H1 (cell line): Measurements from ENCODE around the gene DNAJB5. TPM values are rescaled to one million over a fixed set of nuclear protein-coding genes. Genes with fewer than 3 reads are reported as not detected.

ENCODE experiments used
- CTCF ChIA-PET: fragments of 300-600 bp; sonication (Branson Sonifier 250); formaldehyde crosslinking; loops from one replicate; lab custom pipeline; 2021; ENCODE audit not compliant: partially characterized antibody; lab: Charles Lee
- POLR2A ChIA-PET: fragments of 300-600 bp; sonication (Branson Sonifier 250); formaldehyde crosslinking; loops from one replicate; lab custom pipeline; 2021; ENCODE audit warnings: inconsistent platforms; ENCODE audit not compliant: partially characterized antibody; lab: Charles Lee
- DNase-seq, 2 experiments: peaks; one replicate each; pipeline versions ENCODE4 v3.0.0 to v3.0.0-alpha.2; 2010 to 2022; ENCODE audit warnings: low spot score in 2 of 2, low read depth in 1 of 2, mixed read lengths in 1 of 2
- FAIRE-seq: peaks from 2 replicates; lab custom pipeline; 2011; peaks lifted over from hg19 to GRCh38; lab: Jason Lieb, UNC
- H2AFZ ChIP-seq: 2 replicates; pipeline ENCODE4 v1.8.1; 2012; ENCODE audit warnings: low read length, inconsistent platforms
- H2AK5ac ChIP-seq: 2 replicates; pipeline ENCODE4 v1.6.1; 2013; ENCODE audit warnings: low read depth, low read length
- H2BK120ac ChIP-seq: replicated peaks from 2 replicates; pipeline ENCODE3; 2013; ENCODE audit warnings: low read depth, low read length, inconsistent platforms
- H2BK12ac ChIP-seq: 2 replicates; pipeline ENCODE4 v1.6.1; 2013; ENCODE audit warnings: low read depth, low read length
- H2BK15ac ChIP-seq: 2 replicates; pipeline ENCODE4 v1.6.1; 2013; ENCODE audit warnings: low read length
- H2BK20ac ChIP-seq: 2 replicates; pipeline ENCODE4 v1.6.1; 2013; ENCODE audit warnings: low read length
- H2BK5ac ChIP-seq: 2 replicates; pipeline ENCODE4 v1.6.1; 2013; ENCODE audit warnings: low read depth, low read length
- H3K14ac ChIP-seq: 2 replicates; pipeline ENCODE4 v1.6.1; 2013; ENCODE audit warnings: inconsistent platforms; ENCODE audit not compliant: insufficient read length
- H3K18ac ChIP-seq: 2 replicates; pipeline ENCODE4 v1.6.1; 2013; ENCODE audit warnings: low read length; ENCODE audit errors: extremely low read depth
- H3K23ac ChIP-seq: 2 replicates; pipeline ENCODE4 v1.6.1; 2013; ENCODE audit warnings: inconsistent platforms; ENCODE audit not compliant: insufficient read length
- H3K23me2 ChIP-seq: 2 replicates; pipeline ENCODE4 v1.6.1; 2013; ENCODE audit warnings: low read depth, low read length
- H3K27ac ChIP-seq: 2 replicates; pipeline ENCODE4 v1.6.1; 2011; ENCODE audit warnings: low read depth, low read length, inconsistent platforms
- H3K27me3 ChIP-seq, 4 experiments: replicated peaks in 1 of 4; 1 replicate in 1 of 4; 2 replicates in 3 of 4; pipeline versions ENCODE4 v1.6.1 to v1.8.1; 2011 to 2013; ENCODE audit warnings: low read length in 3 of 4, mild to moderate bottlenecking in 3 of 4, inconsistent platforms in 2 of 4, mixed read lengths in 2 of 4, moderate library complexity in 1 of 4; ENCODE audit not compliant: control insufficient read depth in 3 of 4, insufficient read depth in 3 of 4; ENCODE audit errors: extremely low read depth in 1 of 4
- H3K36me3 ChIP-seq, 4 experiments: 2 replicates each; pipeline versions ENCODE4 v1.6.1 to v1.8.1; 2011 to 2013; ENCODE audit warnings: mild to moderate bottlenecking in 4 of 4, low read length in 3 of 4, moderate library complexity in 2 of 4, control low read depth in 1 of 4, inconsistent platforms in 1 of 4; ENCODE audit not compliant: insufficient read depth in 4 of 4, control insufficient read depth in 2 of 4
- H3K4ac ChIP-seq: replicated peaks from 2 replicates; pipeline ENCODE3; 2013; ENCODE audit warnings: low read length, low read depth, mixed read lengths, inconsistent platforms; ENCODE audit not compliant: insufficient read length
- H3K4me1 ChIP-seq, 4 experiments: replicated peaks in 1 of 4; 1 replicate in 1 of 4; 2 replicates in 3 of 4; pipeline versions ENCODE4 v1.6.1 to v1.8.1; 2011 to 2013; ENCODE audit warnings: low read length in 3 of 4, inconsistent platforms in 2 of 4, mixed read lengths in 1 of 4; ENCODE audit not compliant: insufficient read depth in 4 of 4, control insufficient read depth in 3 of 4
- H3K4me2 ChIP-seq, 2 experiments: 2 replicates each; pipeline versions ENCODE4 v1.6.1 to v1.8.1; 2011 to 2013; ENCODE audit warnings: low read depth in 2 of 2, low read length in 2 of 2, control low read depth in 1 of 2, inconsistent platforms in 1 of 2, mild to moderate bottlenecking in 1 of 2; ENCODE audit not compliant: insufficient read depth in 1 of 2
- H3K4me3 ChIP-seq, 4 experiments: fragments of 200-600, 300-600 bp in 1 of 4; sonication (generic), shearing (Covaris generic), sonication (Bioruptor Twin) in 1 of 4; 2 replicates each; pipeline versions ENCODE4 v1.5.1 to v1.8.1; 2011 to 2016; ENCODE audit warnings: low read length in 4 of 4, low read depth in 3 of 4, control low read depth in 2 of 4, inconsistent platforms in 2 of 4, mild to moderate bottlenecking in 2 of 4, mixed read lengths in 1 of 4, moderate library complexity in 1 of 4; ENCODE audit not compliant: insufficient read depth in 2 of 4; ENCODE audit errors: extremely low read depth in 1 of 4
- H3K56ac ChIP-seq: replicated peaks from 2 replicates; pipeline ENCODE3; 2013; ENCODE audit warnings: low read depth, mild to moderate bottlenecking, mixed read lengths, low read length, inconsistent platforms; ENCODE audit not compliant: insufficient read length
- H3K79me1 ChIP-seq: 2 replicates; pipeline ENCODE4 v1.6.1; 2013; ENCODE audit warnings: low read depth, low read length, control low read depth
- H3K79me2 ChIP-seq, 2 experiments: 2 replicates each; pipeline versions ENCODE4 v1.6.1 to v1.8.1; 2012 to 2013; ENCODE audit warnings: low read length in 2 of 2, mild to moderate bottlenecking in 2 of 2, inconsistent platforms in 1 of 2; ENCODE audit not compliant: insufficient read depth in 2 of 2, control insufficient read depth in 1 of 2
- H3K9ac ChIP-seq, 4 experiments: replicated peaks in 1 of 4; 1 replicate in 1 of 4; 2 replicates in 3 of 4; pipeline versions ENCODE4 v1.6.1 to v1.8.1; 2011 to 2013; ENCODE audit warnings: low read depth in 3 of 4, low read length in 3 of 4, control low read depth in 2 of 4, mild to moderate bottlenecking in 2 of 4, moderate library complexity in 2 of 4, inconsistent platforms in 1 of 4; ENCODE audit errors: extremely low read depth in 1 of 4
- H3K9me3 ChIP-seq, 2 experiments: 2 replicates each; pipeline versions ENCODE4 v1.6.1 to v1.8.1; 2012 to 2013; ENCODE audit warnings: mild to moderate bottlenecking in 2 of 2, moderate library complexity in 2 of 2, control low read depth in 1 of 2, inconsistent platforms in 1 of 2, low read depth in 1 of 2, low read length in 1 of 2, mixed read lengths in 1 of 2; ENCODE audit not compliant: insufficient read depth in 2 of 2
- H4K20me1 ChIP-seq, 2 experiments: replicated peaks in 1 of 2; 2 replicates each; pipeline versions ENCODE3 to v1.8.1; 2011 to 2013; ENCODE audit warnings: inconsistent platforms in 2 of 2, low read length in 2 of 2, mild to moderate bottlenecking in 1 of 2; ENCODE audit not compliant: insufficient read depth in 2 of 2, control insufficient read depth in 1 of 2
- H4K5ac ChIP-seq: 2 replicates; pipeline ENCODE4 v1.6.1; 2013; ENCODE audit warnings: low read length, low read depth, mixed read lengths, inconsistent platforms; ENCODE audit not compliant: insufficient read length
- H4K8ac ChIP-seq: 2 replicates; pipeline ENCODE4 v1.8.0; 2013; ENCODE audit warnings: mild to moderate bottlenecking, moderate library complexity, low read length, inconsistent platforms; ENCODE audit not compliant: insufficient read depth; ENCODE audit errors: extremely low read depth
- H4K91ac ChIP-seq: replicated peaks from 2 replicates; pipeline ENCODE3; 2013; ENCODE audit warnings: low read length, mixed read lengths, inconsistent platforms; ENCODE audit not compliant: insufficient read length
- ASH2L ChIP-seq: fragments of 200-600, 300-600 bp; sonication (generic); IDR thresholded peaks from one replicate; pipeline ENCODE4 v1.7.1; 2017; ENCODE audit warnings: low read length
- JUND ChIP-seq: IDR thresholded peaks from 2 replicates; pipeline ENCODE4 v1.6.1; 2011; ENCODE audit warnings: mild to moderate bottlenecking, improper control_type of control experiment, low read length
- KDM4A ChIP-seq: IDR thresholded peaks from one replicate; pipeline ENCODE4 v1.7.1; 2012; ENCODE audit warnings: low read depth, mild to moderate bottlenecking, moderate library complexity, low read length, inconsistent platforms; ENCODE audit not compliant: severe bottlenecking
- NRF1 ChIP-seq: IDR thresholded peaks from 2 replicates; pipeline ENCODE4 v1.6.1; 2011; ENCODE audit warnings: mild to moderate bottlenecking, low read depth, low read length, improper control_type of control experiment
- PHF8 ChIP-seq: fragments of 200-600 bp; sonication (generic); conservative IDR thresholded peaks from 2 replicates; pipeline ENCODE4 v1.7.1; 2012; ENCODE audit warnings: low read depth, mild to moderate bottlenecking, inconsistent platforms, low read length, moderate library complexity
- RNF2 ChIP-seq: fragments of 200-900, 300-1000 bp; sonication (generic); IDR thresholded peaks from 2 replicates; pipeline ENCODE4 v1.7.1; 2016; ENCODE audit warnings: borderline replicate concordance, low read depth, mild to moderate bottlenecking, antibody characterized with exemption, low read length; ENCODE audit not compliant: poor library complexity, severe bottlenecking; ENCODE audit errors: missing control alignments
- RXRA ChIP-seq: IDR thresholded peaks from 2 replicates; pipeline ENCODE4 v1.6.1; 2011; ENCODE audit warnings: low read depth, mild to moderate bottlenecking, low read length, moderate library complexity; ENCODE audit not compliant: insufficient read depth
- SP4 ChIP-seq: IDR thresholded peaks from 2 replicates; pipeline ENCODE4 v1.6.1; 2012; ENCODE audit warnings: low read length, inconsistent platforms
- SRF ChIP-seq: IDR thresholded peaks from 2 replicates; pipeline ENCODE4 v1.6.1; 2011; ENCODE audit warnings: mild to moderate bottlenecking, low read depth, low read length, moderate library complexity
- SUZ12 ChIP-seq: fragments of 200-600 bp; sonication (generic); IDR thresholded peaks from 2 replicates; pipeline ENCODE4 v1.6.1; 2012; ENCODE audit warnings: mild to moderate bottlenecking, inconsistent platforms, low read length, moderate library complexity, mixed read lengths
- TAF1 ChIP-seq: IDR thresholded peaks from 2 replicates; pipeline ENCODE4 v1.6.1; 2011; ENCODE audit warnings: mild to moderate bottlenecking, low read depth, low read length
- TAF7 ChIP-seq: optimal IDR thresholded peaks from 2 replicates; pipeline ENCODE3; 2011; ENCODE audit warnings: low read depth, mild to moderate bottlenecking, inconsistent platforms, low read length, moderate library complexity, borderline replicate concordance
- WGBS, 2 experiments: shearing (Covaris generic) in 1 of 2; methylation state at CpG; one replicate each; pipeline versions ENCODE4 v1.1.6 to v1.1.7; 2013 to 2015; ENCODE audit warnings: low lambda C conversion rate in 2 of 2, mixed read lengths in 2 of 2, inconsistent platforms in 1 of 2, low coverage in 1 of 2, missing lambda C conversion rate in 1 of 2; ENCODE audit not compliant: insufficient replicate concordance in 2 of 2, insufficient coverage in 1 of 2, insufficient read length in 1 of 2; ENCODE audit errors: extremely low coverage in 1 of 2, missing lambda C conversion rate in 1 of 2; 5-methylcytosine and 5-hydroxymethylcytosine counted together
- polyA plus RNA-seq, 7 experiments: library from polyadenylated mRNA; depleted of rRNA in 3 of 7; stranded (reverse) in 5 of 7; unstranded in 2 of 7; fragments of >200 nt in 5 of 7; fragments of 200-250 nt in 2 of 7; gene quantifications; 1 replicate in 5 of 7; 2 replicates in 1 of 7; 4 replicates in 1 of 7; pipeline versions ENCODE4 v1.2.1 to v1.2.3, GENCODE V29; 2011 to 2013; ENCODE audit warnings: missing spikeins in 2 of 7, mixed read lengths in 2 of 7
- total RNA-seq: library from RNA; stranded (reverse); fragmentation: NEBNext Ultra II Directional; extraction: Animal tissue kit (Norgen Biotek cat#: 25700); gene quantifications from 2 replicates; pipeline ENCODE4 v1.2.1, GENCODE V29; 2021

Gene DNAJB5
- total and polyA plus RNA-seq, 2 of the 8 experiments (the other 6 are each of a cell fraction or from before 2014, with no cell fraction given): 25.0 to 34.1 TPM

DNA sequence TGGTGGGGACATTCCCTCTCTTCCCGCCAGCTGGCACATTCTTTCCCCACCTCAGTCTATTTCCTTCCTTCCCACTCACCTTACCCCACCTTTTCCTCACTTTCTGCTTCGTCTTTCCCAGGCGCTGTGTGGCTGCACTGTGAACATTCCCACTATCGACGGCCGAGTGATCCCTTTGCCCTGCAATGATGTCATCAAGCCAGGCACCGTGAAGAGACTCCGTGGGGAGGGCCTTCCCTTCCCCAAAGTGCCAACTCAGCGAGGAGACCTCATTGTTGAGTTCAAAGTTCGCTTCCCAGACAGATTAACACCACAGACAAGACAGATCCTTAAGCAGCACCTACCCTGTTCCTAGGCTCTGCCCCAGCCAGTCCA lies 7.3 kb downstream of the DNAJB5 start:
- Histone ChIP-seq H3K23me2 (no peaks in the 10 kb centered on the region; the same call in 1 of the 2 replicates), H3K79me2 (peaks cover 0 to 10% of the 10 kb centered on the region in 2 experiments; a peak in 2 of 4 replicates), H2BK120ac (no peak overlapping the region), H3K36me3 (peaks cover 18 to 41% (median 26%) of the 10 kb centered on the region in 4 experiments; a peak in 7 of 8 replicates), H3K56ac (no peak overlapping the region), H4K91ac (no peak overlapping the region), H4K20me1 (no peaks in the 10 kb centered on the region), H2AK5ac (no peak overlapping the region), H2AFZ (no peak overlapping the region), H3K27ac (no peak overlapping the region), H3K79me1 (peaks cover 6% of the 10 kb centered on the region; the same call in 1 of the 2 replicates), H2BK12ac (no peak overlapping the region), H2BK5ac (no peak overlapping the region), H4K8ac (no peak overlapping the region), H3K9me3 (no peaks in the 10 kb centered on the region), H4K5ac (no peak overlapping the region), H3K14ac (no peak overlapping the region), H3K4ac (no peak overlapping the region), H3K23ac (no peak overlapping the region), H3K18ac (no peak overlapping the region), H2BK20ac (no peak overlapping the region), H3K4me2 (no peak overlapping the region), H3K27me3 (no peaks in the 10 kb centered on the region), H2BK15ac (no peak overlapping the region), H3K9ac (0 out of 7 replicates have a peak overlapping the region, but pooled peaks of 1 of the 4 experiments have one; percentile 14), H3K4me3 (no peak overlapping the region), H3K4me1 (peaks cover 19 to 28% (median 21%) of the 10 kb centered on the region in 4 experiments)
- DNase-seq: no peak
- WGBS, 2 experiments: 89% methylated on average over 10 of the region's 10 CpGs; no CpG with 5 or more reads in 1 of the 2 experiments
- no peak for FAIRE-seq
- POLR2A ChIA-PET: interaction anchor here (1.1 to 2.7 kb wide), 4 partner anchors 8 to 71 kb away, joined by 3 to 9 read pairs (median 4); partner anchors contain the start of gene DNAJB5
- CTCF ChIA-PET: interaction anchor here (0.9 to 14.8 kb wide), 4 partner anchors 12 to 262 kb away, joined by 3 to 148 read pairs (median 10); a partner anchor contains a TSS
- no peak for TF ChIP-seq NRF1
- TF ChIP-seq ASH2L: no peak
- TF ChIP-seq JUND: no peak
- TF ChIP-seq TAF7: no peak
- no peak for TF ChIP-seq RNF2
- no peak for TF ChIP-seq RXRA
- TF ChIP-seq KDM4A: no peak
- no peak for TF ChIP-seq TAF1
- TF ChIP-seq SP4: no peak
- TF ChIP-seq SUZ12: no peak
- no peak for TF ChIP-seq SRF
- TF ChIP-seq PHF8: no peak
